RKO (cell line): ENCODE results near the gene LRRC74A.
A peak's percentile ranks its signal among the peaks of the same experiment; 100 is the strongest.

ENCODE experiments used
- DNase-seq: peaks from one replicate; pipeline ENCODE4 v3.0.0-alpha.2; 2016; ENCODE audit warnings: low spot score

LRRC74A gene

GRCh38 chr14:76826122-76826521, at the start of gene LRRC74A:
Gene LRRC74A, plus strand, starts transcription at chr14:76826408. Its CDS starts 290 bp downstream, at chr14:76826698.
- no peak for DNase-seq

- DNase-seq, result no peak
These were observed 49.6 kb upstream of the LRRC74A start for GRCh38 chr14:76776428-76777251.

GRCh38 chr14:76777721-76778120, 48.5 kb upstream of the LRRC74A start:
- no peak for DNase-seq

DNA sequence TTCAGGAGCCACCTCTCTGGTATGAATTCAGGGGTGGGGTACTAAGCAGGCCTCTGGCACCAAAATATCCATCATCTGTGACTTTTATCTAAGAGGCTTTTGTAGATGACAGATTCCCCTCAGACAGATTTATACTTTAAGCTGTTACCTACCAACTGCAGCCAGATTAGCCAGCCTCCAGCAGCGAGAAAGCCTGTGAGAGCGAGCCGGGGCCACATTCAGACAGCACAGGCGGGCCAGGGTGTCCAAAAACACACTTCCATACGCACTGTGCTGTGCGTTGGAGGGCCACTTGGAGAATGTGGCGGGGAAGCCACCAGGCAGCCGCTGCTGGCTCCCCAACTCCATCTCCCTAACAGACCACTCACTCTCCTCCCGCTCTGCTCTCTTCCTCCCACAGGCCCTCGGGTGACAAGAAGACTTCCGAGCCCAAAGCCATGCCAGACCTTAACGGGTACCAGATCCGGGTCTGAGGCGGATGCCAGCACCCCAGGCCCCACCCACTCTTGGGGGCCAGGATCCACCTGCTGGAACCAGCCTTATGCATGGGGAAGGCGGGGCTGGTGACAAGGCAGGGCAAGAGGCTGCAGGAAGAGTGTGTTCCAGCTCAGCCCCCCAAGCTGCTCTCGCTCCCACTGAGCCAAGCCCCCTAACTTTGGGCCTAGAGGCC, 47.5 kb upstream of the LRRC74A start:
- no peak for DNase-seq

GRCh38 chr14:76779221-76780057, 46.8 kb upstream of the LRRC74A start:
- no peak for DNase-seq

DNA sequence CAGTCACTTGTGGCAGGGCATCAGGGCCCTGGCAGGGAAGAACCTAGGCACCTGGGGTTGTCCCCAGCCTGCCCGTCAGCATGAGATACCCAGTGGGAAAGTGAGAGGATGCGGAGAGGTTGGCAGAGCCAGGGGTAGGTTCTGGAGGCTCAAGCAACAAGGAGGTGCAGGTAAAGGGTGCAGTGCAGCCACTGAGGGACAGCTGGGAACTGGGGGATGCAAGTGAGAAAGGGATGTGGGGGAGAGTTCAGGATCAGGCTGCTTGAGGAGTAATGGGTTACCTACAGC, 46.2 kb upstream of the LRRC74A start:
- DNase-seq, result no peak

DNA sequence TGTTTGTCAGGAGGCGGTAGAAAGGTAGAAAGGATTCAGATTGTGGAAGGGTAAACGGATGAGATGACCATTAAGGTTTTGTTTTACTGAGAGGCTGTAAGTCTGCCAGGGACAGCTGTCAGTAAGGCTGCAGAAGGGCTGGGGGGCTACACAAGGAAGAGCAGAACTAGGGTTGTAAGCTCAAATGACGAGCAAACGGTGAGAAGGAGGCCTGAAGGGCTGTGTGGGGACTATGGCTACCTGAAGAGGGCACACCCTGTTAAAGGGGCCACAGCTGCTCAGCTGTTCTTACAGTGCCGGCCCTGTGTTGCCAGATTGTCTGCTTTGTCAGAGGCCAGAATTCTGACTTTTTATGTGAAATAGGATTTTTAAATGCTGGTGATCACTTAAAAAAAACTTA, 45.8 kb upstream of the LRRC74A start:
- DNase-seq, result no peak

DNA sequence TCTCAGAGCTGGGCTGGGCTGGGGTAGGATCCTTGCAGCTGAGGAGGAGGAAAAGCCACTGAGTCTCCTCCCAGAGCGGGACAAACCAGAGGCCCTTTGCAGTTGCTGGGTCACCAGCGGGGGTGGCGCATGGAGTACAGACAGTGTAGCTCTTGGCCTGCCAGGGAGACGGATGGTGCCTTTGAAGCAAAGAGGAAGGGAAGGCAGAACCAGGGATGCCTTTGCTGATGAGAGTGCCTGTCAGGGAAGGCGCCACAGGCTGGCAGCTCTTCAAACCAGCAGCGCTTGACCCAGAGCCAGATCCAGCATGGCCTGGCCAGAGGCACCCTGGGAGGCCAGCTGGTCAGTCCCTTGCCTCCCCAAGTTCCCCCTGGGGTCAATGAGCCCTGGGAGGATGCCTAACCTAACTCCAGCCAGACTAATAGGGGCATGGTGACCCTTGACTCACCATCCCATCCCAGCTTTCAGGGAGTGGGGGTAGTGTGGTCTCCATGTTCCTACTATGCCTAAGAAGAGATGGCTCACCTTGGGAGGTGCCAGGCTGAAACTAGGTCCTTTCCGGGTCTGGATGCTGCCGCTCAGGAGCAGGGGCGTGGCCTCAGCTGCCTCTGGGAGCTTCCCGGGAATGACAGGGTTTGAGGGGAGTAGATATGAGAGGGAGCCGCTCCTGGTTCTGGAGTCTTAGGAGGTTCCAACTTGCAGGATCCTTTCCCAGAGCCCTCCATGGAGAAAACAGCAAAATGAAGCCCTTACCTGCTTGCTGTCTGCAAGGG, 45.1 kb upstream of the LRRC74A start:
- no peak for DNase-seq

GRCh38 chr14:76781648-76782051, 44.6 kb upstream of the LRRC74A start:
- no peak for DNase-seq

GRCh38 chr14:76782115-76782884, 43.9 kb upstream of the LRRC74A start:
- DNase-seq, result no peak

GRCh38 chr14:76782885-76783566, 43.2 kb upstream of the LRRC74A start:
- DNase-seq, result no peak

DNA sequence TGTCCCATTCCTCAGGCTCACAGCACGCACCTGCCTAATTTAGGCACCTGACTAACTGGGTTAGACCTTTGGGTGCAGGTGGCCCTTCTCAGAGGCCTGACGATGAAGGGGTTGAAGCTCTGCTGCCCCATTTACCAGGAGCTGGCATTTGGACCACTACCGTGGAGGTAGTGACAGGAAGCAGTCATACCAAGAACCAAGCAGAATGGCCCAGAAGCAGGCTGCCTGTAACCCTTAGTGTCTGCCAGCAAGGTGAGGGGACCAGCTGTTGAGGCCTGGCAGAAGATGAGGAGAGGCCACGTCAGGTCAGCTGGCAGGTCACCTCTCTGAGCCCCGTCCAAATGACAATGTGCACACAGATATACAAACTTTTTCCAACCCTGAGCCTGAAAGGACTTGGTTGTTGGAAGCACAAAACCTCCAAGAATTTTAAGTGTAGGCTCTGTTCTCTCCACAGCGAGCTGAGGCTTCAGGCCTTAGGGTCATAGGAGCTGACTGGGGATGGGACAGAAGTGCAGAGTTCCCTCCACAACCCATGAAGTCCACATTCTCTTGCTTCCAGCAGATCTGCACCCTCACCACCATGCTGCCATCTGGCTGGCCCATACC, 41.8 kb upstream of the LRRC74A start:
- DNase-seq, result no peak

GRCh38 chr14:76784881-76785280, 41.3 kb upstream of the LRRC74A start:
- DNase-seq, result peak; percentile 68

DNA sequence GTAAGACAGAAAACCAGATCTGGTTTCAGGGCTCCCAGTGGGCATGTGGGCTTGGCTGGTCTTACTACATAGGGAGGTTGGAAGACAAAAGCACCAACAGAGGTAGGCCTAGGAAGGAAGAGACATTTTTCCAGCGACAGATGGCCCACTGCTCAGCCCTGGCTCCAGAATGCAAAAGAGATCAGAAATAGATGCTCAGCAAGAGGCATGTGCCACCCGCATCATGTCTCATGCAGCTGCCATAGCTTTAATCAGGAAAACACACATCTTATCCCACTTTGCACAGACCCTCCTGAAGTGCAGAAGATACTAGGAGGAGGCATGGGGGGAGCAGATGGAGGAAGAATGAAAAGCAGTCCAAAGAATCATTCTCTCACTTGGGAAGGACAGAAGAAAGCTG, 39.6 kb upstream of the LRRC74A start:
- no peak for DNase-seq

GRCh38 chr14:76792422-76792821, 33.8 kb upstream of the LRRC74A start:
- no peak for DNase-seq

GRCh38 chr14:76793324-76793723, 32.9 kb upstream of the LRRC74A start:
- no peak for DNase-seq

DNA sequence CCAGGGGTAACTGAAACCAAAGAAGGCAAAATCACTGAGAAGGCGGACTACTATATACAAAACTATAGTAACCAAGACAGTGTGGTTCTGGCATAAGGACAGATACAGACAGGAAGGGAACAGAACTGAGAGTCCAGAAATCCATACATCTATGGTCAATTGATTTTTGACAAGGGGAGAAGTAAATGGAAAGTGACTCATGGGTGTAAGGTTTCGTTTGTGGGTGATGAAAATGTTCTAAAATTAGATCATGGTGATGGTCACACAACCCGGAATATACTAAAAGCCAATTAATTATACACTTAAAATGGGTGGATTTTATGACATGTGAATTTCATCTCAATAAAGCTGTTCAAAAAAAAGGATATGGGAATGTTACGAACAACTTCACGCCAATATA, 32.3 kb upstream of the LRRC74A start:
- DNase-seq, result no peak

GRCh38 chr14:76806446-76806845, 19.8 kb upstream of the LRRC74A start:
- DNase-seq, result no peak

- DNase-seq, result no peak
These were observed 18.2 kb upstream of the LRRC74A start for GRCh38 chr14:76808011-76808410.

DNA sequence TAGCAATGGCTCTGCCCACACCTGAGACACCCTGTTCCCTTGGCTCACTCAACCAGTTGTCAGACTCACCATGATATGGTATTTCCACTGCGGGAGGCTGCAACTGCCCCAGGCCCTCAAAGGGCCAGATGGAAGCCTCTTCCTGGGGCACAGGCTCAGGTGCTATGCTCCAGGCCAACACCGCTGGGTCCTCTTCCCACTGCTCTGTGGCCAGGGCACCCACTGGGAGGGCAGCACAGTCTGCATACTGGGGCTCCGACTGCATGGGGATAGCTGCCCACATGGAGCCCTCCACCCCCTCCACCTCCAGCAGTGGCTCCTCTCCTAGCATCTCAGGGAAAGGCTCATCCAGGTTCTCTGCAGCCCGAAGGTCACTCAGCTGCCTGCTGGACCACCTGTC, 17.2 kb upstream of the LRRC74A start:
- no peak for DNase-seq
